ENCODE measurements around the gene SLCO3A1. TPM values are rescaled to one million over a fixed set of nuclear protein-coding genes. Genes with fewer than 3 reads are reported as not detected.

The SLCO3A1 gene
- total and polyA plus RNA-seq, 12 donors, result 1.8 to 26.6 (median 17.2) TPM

DNA sequence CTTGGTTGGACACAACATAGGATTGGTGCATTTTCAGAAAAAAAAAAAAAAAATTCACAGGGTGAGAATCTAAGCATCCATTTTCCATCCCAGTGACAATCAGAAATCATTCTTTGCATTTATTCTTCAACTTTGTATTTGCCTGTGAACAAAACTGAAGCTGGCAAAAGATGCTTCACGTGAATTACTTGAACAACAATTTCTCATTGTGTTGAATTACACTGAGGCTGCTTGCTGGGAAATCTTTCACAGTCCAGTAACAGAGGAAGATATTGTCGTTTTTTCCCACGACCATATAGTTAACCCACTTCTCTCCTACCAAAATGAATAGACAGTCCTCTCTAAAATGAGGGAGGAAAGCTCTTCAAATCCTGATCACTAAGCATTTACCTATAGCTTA is 4.3 kb upstream of the SLCO3A1 start:
- no peaks in the 10 kb centered on the region for H3K9me3 ChIP-seq (replicated peaks in 1 of 3)
- peaks cover 10 to 14% of the 10 kb centered on the region in 2 donors for H3K4me1 ChIP-seq (replicated peaks in 1 of 2)
- intact Hi-C loops (cut with DNase I), result no loop called here
- H3K4me3 ChIP-seq, result no peak overlapping the region
- H3K27ac ChIP-seq, result no peak overlapping the region
- TF ChIP-seq POLR2A (IDR thresholded peaks at IDR 0.05), result no peak
- no peak for TF ChIP-seq CTCF (IDR thresholded peaks at IDR 0.05)
- H3K27me3 ChIP-seq, result no peaks in the 10 kb centered on the region
- 65 to 82% (median 74%) methylated on average over 3 of the region's 3 CpGs for WGBS, 4 donors
- no peak for DNase-seq
- no peaks in the 10 kb centered on the region for H3K36me3 ChIP-seq (replicated peaks in 1 of 2)

GRCh38 chr15:91849749-91850161 is 3.8 kb upstream of the SLCO3A1 start:
- intact Hi-C loops (cut with DNase I), result loop anchor here (5.0 to 10.0 kb wide), 4 partner anchors 95 to 547 kb away; no protein-coding TSS in a partner anchor
- Histone ChIP-seq H3K9me3 (replicated peaks in 1 of 3) (no peaks in the 10 kb centered on the region), H3K4me3 (no peak overlapping the region), H3K4me1 (replicated peaks in 1 of 2) (peaks cover 10 to 20% of the 10 kb centered on the region in 2 donors), H3K36me3 (replicated peaks in 1 of 2) (no peaks in the 10 kb centered on the region), H3K27me3 (no peaks in the 10 kb centered on the region), H3K27ac (no peak overlapping the region)
- DNase-seq, result peak in 1 of 7 donors; percentile 12
- TF ChIP-seq CTCF (IDR thresholded peaks at IDR 0.05) (peak; percentile 51 to 66 (median 59)), POLR2A (IDR thresholded peaks at IDR 0.05) (no peak)
- 52 to 80% (median 76%) methylated on average over 7 of the region's 7 CpGs for WGBS, 4 donors

- H3K4me1 ChIP-seq (replicated peaks in 1 of 2), result peaks cover 10 to 26% of the 10 kb centered on the region in 2 donors
- H3K27ac ChIP-seq, result peak overlapping the region; percentile 56 to 95 (median 84)
- H3K4me3 ChIP-seq, result peak overlapping the region in 3 of 4 donors; percentile 36 to 95 (median 49)
- intact Hi-C loops (cut with DNase I), result loop anchor here (2.0 to 10.0 kb wide), 5 partner anchors 92 to 551 kb away; no protein-coding TSS in a partner anchor
- no peaks in the 10 kb centered on the region for H3K36me3 ChIP-seq (replicated peaks in 1 of 2)
- peak; percentile 77 to 88 (median 82) for DNase-seq
- H3K9me3 ChIP-seq (replicated peaks in 1 of 3), result no peaks in the 10 kb centered on the region
- 0% methylated on average over 12 to 70 of the region's 70 CpGs for WGBS, 4 donors
- H3K27me3 ChIP-seq, result no peaks in the 10 kb centered on the region
- peak in 1 of 2 donors; percentile 41 for TF ChIP-seq POLR2A (IDR thresholded peaks at IDR 0.05)
- peak; percentile 39 to 87 (median 78) for TF ChIP-seq CTCF (IDR thresholded peaks at IDR 0.05)
Observed at GRCh38 chr15:91852741-91853510, 582 bp upstream of the SLCO3A1 start.

GRCh38 chr15:91853948-91854638 is 585 bp downstream of the SLCO3A1 start:
- DNase-seq, result peak; percentile 38 to 67 (median 60)
- WGBS, 4 donors, result 1 to 4% (median 2%) methylated on average over 19 to 60 of the region's 60 CpGs
- H3K36me3 ChIP-seq (replicated peaks in 1 of 2), result no peaks in the 10 kb centered on the region
- H3K27ac ChIP-seq, result peak overlapping the region in 3 of 5 donors; percentile 84 to 95 (median 87)
- no peaks in the 10 kb centered on the region for H3K27me3 ChIP-seq
- peak in 2 of 6 experiments; percentile 47 to 51 for TF ChIP-seq CTCF (IDR thresholded peaks at IDR 0.05)
- no peak for TF ChIP-seq POLR2A (IDR thresholded peaks at IDR 0.05)
- H3K4me1 ChIP-seq (replicated peaks in 1 of 2), result peaks cover 10 to 26% of the 10 kb centered on the region in 2 donors
- no peaks in the 10 kb centered on the region for H3K9me3 ChIP-seq (replicated peaks in 1 of 3)
- intact Hi-C loops (cut with DNase I), result loop anchor here (2.0 to 10.0 kb wide), 5 partner anchors 91 to 552 kb away; no protein-coding TSS in a partner anchor
- peak overlapping the region in 2 of 4 donors; percentile 49 to 95 for H3K4me3 ChIP-seq

Measured in adrenal gland (tissue), 12 donors.